Muscle layer of colon (tissue), 2 donors: ENCODE results near the gene LHFPL3.
"Not testable (repeated sequence)": the region's sequence is repeated elsewhere in the genome, so short reads cannot be mapped to it uniquely, and the experiment has no call there.

Experiments
- H3K27ac ChIP-seq: one replicate; pipeline ENCODE4 v1.7.0; 2013; ENCODE audit warnings: low read depth, mild to moderate bottlenecking, low read length, moderate library complexity
- H3K27me3 ChIP-seq, 2 donors: one replicate each; pipeline ENCODE4 v1.7.0; 2013; ENCODE audit warnings: low read length in 2 of 2, mild to moderate bottlenecking in 2 of 2; ENCODE audit not compliant: insufficient read depth in 2 of 2, control insufficient read depth in 1 of 2
- H3K36me3 ChIP-seq: one replicate; pipeline ENCODE4 v1.7.0; 2013; ENCODE audit warnings: mild to moderate bottlenecking, low read length; ENCODE audit not compliant: insufficient read depth
- H3K4me1 ChIP-seq: one replicate; pipeline ENCODE4 v1.7.0; 2013; ENCODE audit warnings: mild to moderate bottlenecking, low read length; ENCODE audit not compliant: insufficient read depth
- H3K4me3 ChIP-seq, 2 donors: one replicate each; pipeline ENCODE4 v1.7.0; 2013; ENCODE audit warnings: low read length in 2 of 2, low read depth in 1 of 2, mild to moderate bottlenecking in 1 of 2, moderate library complexity in 1 of 2
- H3K9ac ChIP-seq: one replicate; pipeline ENCODE4 v1.7.0; 2013; ENCODE audit warnings: low read length
- H3K9me3 ChIP-seq: one replicate; pipeline ENCODE4 v1.7.0; 2013; ENCODE audit warnings: mild to moderate bottlenecking, low read length
- donor health status: abdominal sarcoma.
- donor health status: Adenocarcinoma of cecum.

Gene LHFPL3

DNA sequence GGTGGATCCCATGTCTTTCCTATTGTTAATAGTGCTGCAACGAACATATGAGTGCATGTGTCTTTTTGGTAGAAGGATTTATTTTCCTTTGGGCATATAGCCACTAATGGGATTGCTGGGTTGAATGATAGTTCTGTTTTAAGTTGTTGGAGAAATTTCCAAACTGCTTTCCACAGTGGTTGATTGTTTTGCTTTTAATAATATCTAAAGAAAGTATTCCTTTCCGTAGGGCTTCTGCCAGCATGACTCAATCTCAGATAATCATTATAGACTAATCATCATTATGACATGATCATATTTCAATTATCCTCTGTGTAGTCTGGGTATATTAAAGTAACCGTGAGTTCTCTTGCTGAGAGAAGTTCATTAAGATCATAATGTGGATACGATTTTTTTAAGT lies 575.4 kb downstream of the LHFPL3 start:
- H3K9me3 ChIP-seq = no peaks in the 10 kb centered on the region
- no peaks in the 10 kb centered on the region for H3K27me3 ChIP-seq
- H3K36me3 ChIP-seq = no peaks in the 10 kb centered on the region
- H3K27ac ChIP-seq = no peak overlapping the region
- no peak overlapping the region for H3K4me3 ChIP-seq
- H3K4me1 ChIP-seq = no peaks in the 10 kb centered on the region
- no peak overlapping the region for H3K9ac ChIP-seq

DNA sequence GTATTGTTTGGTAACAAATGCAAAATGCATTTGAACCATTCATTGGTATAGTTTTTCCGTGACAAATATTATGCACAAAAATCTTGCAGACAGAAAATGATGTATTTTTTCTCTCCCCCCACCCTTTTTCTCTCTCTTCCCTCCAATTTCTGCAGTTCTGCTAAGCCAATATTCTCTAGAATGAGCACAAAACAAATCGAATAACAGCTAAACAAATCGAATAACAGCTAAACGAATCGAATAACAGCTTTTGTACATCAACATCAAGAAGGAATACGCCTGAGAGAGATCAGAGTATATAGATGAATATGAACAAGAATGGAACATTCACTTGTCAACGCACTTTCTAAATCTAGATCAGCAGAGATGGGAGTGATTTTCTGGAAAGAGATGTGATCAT lies 577.6 kb downstream of the LHFPL3 start:
- no peak overlapping the region for H3K4me3 ChIP-seq
- H3K36me3 ChIP-seq = no peaks in the 10 kb centered on the region
- no peaks in the 10 kb centered on the region for H3K4me1 ChIP-seq
- H3K27me3 ChIP-seq = no peaks in the 10 kb centered on the region
- H3K9ac ChIP-seq = no peak overlapping the region
- no peak overlapping the region for H3K27ac ChIP-seq
- no peaks in the 10 kb centered on the region for H3K9me3 ChIP-seq

DNA sequence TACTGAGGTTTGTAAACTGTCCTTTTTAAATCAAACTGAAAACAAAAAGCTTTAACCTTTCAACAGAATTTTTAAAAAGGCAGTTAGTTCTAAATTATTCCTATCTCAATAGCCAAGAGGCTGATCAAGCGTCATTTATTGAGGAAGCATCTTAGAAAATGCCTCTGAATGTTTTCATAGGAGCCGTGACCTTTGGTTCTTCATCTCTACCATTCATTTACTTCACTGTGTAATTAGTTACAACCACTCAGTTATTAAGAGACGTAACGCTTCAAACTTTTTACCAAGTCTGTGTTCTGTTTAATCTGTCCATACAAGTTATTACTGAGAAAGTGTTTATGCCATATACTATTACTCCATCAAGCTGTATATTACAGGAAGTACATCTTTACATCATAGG lies 578.2 kb downstream of the LHFPL3 start:
- H3K4me1 ChIP-seq = no peaks in the 10 kb centered on the region
- H3K36me3 ChIP-seq = no peaks in the 10 kb centered on the region
- no peak overlapping the region for H3K4me3 ChIP-seq
- H3K9ac ChIP-seq = no peak overlapping the region
- H3K27ac ChIP-seq = no peak overlapping the region
- H3K9me3 ChIP-seq = no peaks in the 10 kb centered on the region
- no peaks in the 10 kb centered on the region for H3K27me3 ChIP-seq

DNA sequence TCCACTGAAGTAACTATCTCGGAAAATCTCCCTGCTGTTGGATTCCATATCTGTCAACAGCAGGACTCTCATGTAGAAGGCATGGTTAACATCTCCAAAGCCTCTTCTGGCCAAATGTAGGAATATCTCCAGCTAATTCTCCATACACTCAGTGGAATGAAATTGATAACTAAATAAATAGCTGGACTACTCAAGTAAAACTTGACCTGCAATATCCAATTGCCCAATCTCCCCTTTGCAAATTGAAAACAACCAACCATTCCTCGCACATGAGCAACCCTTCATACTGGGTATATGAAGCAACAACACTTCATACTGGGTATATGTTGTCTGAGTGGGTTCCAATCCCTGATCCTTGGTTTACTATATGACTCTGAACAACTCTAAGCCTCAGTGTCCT lies 580.2 kb downstream of the LHFPL3 start:
- Histone ChIP-seq H3K27ac (no peak overlapping the region), H3K9ac (no peak overlapping the region), H3K36me3 (no peaks in the 10 kb centered on the region), H3K4me3 (no peak overlapping the region), H3K27me3 (no peaks in the 10 kb centered on the region), H3K4me1 (no peaks in the 10 kb centered on the region), H3K9me3 (no peaks in the 10 kb centered on the region)

DNA sequence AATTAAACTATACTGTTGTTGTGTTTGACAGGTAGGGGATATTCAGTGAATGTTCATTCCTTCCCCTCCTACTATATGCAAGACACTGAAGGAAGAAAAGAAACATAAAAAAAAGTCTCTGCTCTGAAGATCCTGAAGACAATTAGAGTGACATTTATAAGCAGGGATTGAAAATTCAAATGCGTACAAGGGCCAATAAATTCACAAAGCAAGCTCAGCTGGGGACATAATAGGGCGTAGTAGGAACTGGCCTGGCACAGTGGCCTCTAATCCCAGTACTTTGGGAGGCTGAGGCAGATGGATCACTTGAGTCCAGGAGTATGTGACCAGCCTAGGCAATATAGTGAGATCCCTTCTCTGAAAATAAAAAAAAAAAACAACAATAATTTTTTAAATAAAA lies 580.7 kb downstream of the LHFPL3 start:
- no peaks in the 10 kb centered on the region for H3K9me3 ChIP-seq
- no peak overlapping the region for H3K9ac ChIP-seq
- H3K4me1 ChIP-seq = no peaks in the 10 kb centered on the region
- H3K4me3 ChIP-seq = no peak overlapping the region
- H3K27ac ChIP-seq = no peak overlapping the region
- H3K27me3 ChIP-seq = no peaks in the 10 kb centered on the region
- H3K36me3 ChIP-seq = no peaks in the 10 kb centered on the region

DNA sequence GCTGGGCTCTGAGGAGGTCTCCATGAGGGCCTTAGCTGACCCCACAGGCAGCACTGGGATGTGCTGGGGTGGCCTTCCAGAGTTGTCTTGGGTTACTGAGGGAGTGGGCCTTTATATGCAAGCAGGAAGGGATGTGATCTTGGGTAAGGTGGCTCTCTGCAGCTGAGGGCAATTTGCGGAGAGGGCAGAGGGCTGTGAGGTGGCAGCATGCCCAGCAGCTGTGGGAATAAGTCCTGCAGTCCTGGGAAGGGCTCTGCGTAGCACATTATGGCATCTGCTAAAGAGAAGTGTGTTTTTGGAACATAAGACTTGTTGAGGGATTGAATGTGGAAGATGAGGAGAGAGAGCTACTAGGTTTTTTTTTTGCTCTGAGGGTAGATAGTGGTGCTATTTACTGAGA lies 586.0 kb downstream of the LHFPL3 start:
- Histone ChIP-seq H3K4me3 (no peak overlapping the region), H3K9ac (no peak overlapping the region), H3K9me3 (no peaks in the 10 kb centered on the region)

DNA sequence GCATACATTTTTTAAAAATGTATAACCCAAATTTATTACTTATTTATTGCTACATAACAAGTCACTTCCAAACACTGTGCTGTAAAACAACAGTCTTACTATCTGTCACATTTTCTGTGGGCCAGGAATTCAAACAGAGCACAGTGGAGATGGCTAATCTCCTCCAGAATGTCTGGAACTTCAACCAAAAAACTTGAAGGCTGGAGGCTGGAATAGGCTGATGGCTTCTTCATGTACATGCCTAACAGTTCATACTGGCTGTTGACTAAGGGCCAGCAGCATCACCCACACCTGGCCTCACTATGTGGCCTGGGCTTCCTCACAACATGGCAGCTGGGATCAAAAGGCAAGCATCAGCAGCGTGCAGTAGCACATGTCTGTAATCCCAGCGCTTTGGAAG lies 593.2 kb downstream of the LHFPL3 start:
- Histone ChIP-seq H3K27me3 (no peaks in the 10 kb centered on the region), H3K27ac (no peak overlapping the region), H3K36me3 (no peaks in the 10 kb centered on the region), H3K9ac (no peak overlapping the region), H3K9me3 (no peaks in the 10 kb centered on the region), H3K4me3 (no peak overlapping the region), H3K4me1 (peaks cover 7% of the 10 kb centered on the region)

More for the DNA sequence above, 586.0 kb downstream of the LHFPL3 start:
- H3K4me1 ChIP-seq = no peaks in the 10 kb centered on the region
- H3K27me3 ChIP-seq = no peaks in the 10 kb centered on the region
- H3K27ac ChIP-seq = no peak overlapping the region
- H3K36me3 ChIP-seq = no peaks in the 10 kb centered on the region

DNA sequence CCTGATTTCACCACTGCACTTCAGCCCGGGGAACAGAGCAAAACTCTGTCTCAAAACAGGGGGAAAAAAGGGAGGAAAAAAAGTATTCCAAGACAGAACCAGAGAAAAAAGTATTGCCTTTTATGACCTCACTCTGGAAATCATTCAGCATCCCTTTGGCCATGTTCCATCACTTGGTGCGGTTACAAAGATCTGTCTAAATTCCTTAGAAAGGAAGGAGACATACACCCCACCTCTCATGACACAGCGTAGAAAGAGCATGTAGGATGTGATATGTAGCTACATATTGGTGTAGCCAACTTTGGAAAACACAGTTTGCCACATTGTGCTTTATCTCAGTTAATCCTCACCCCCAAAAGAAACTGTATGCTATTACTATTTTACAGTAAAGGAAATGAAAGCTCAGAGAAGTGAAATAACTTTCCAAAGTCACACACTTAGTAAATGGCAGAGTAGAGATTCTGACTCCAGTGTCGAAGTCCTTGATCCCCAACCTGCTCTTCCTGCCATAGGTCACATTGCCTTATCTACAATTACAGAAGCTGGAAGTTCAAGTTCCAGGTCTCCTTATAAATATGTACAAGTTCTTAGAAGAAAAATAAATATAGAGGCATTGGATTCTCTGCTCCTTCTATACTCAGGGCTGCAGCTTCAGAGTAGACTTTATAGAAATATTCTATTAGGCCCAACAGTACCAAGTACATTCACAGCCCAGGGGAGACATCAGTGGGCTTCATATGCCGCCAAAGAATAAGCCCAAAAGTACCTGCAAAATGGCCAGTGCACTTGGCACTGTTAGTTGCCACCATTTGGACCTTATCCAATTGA lies 594.0 kb downstream of the LHFPL3 start:
- Histone ChIP-seq H3K4me3 (no peak overlapping the region), H3K9me3 (no peaks in the 10 kb centered on the region), H3K36me3 (no peaks in the 10 kb centered on the region), H3K27me3 (no peaks in the 10 kb centered on the region), H3K4me1 (peaks cover 7% of the 10 kb centered on the region), H3K27ac (no peak overlapping the region), H3K9ac (no peak overlapping the region)

DNA sequence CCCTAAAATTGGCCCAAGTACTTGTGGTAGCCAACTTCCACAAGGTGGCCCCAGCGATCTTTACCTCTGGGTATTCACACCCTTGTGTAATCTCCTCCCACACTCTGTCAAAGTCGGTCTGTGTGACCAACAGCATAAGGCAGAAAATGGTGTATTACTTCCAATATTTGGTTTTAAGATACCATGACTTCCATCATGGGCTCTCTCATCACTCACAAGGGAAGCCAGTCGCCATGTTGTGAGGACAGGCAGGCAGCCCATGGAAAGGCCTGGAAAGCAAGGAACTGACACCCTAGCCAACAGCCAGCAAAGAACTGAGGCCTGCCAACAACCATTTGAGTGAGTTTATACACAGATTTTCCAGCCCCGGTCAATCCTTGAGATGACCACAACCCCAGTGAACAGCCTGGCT lies 594.6 kb downstream of the LHFPL3 start:
- Histone ChIP-seq H3K27ac (no peak overlapping the region), H3K9ac (no peak overlapping the region), H3K27me3 (no peaks in the 10 kb centered on the region), H3K9me3 (no peaks in the 10 kb centered on the region), H3K4me3 (no peak overlapping the region), H3K36me3 (no peaks in the 10 kb centered on the region), H3K4me1 (peaks cover 7% of the 10 kb centered on the region)

DNA sequence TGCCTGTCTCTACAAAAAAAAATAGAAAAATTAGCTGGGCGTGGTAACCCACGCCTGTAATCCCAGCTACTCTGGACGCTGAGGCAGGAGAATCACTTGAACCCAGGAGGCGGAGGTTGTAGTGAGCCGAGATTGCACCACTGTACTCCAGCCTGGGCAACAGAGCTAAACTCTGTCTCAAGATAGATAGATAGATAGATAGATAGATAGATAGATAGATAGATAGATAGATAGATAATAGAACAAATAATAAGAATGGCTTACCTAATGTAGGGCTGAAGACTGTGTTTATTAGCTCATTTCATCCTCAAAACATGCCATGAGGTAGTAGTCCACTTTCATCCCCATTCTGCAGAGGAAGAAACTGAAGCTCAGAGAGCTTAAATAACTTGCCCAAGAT lies 597.8 kb downstream of the LHFPL3 start:
- not testable (repeated sequence) for H3K4me1 ChIP-seq, H3K36me3 ChIP-seq, H3K9me3 ChIP-seq, H3K4me3 ChIP-seq, H3K27me3 ChIP-seq, H3K27ac ChIP-seq, H3K9ac ChIP-seq

DNA sequence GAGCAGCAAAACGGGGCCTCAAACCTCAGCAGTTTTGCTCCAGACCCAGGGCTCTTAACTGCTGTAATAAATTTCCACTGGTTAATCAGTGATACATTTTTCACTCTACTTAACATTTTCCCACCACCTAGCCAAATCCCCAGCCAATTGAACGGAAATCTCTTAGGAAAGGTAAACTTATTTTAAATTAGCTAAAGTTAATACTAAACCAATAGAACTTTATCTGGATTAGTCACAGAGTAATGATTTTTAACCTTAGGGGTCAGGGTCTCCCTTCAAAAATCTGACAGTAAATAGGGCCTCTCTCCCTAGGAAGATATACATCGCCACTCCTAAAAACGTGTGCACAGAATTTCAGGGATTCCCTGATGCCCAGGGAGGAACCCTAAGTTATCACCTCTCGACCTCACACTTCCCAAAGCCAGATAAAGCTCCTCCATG lies 598.2 kb downstream of the LHFPL3 start:
- H3K27me3 ChIP-seq = no peaks in the 10 kb centered on the region
- H3K4me3 ChIP-seq = no peak overlapping the region
- H3K9me3 ChIP-seq = no peaks in the 10 kb centered on the region
- no peaks in the 10 kb centered on the region for H3K36me3 ChIP-seq
- H3K4me1 ChIP-seq = peaks cover 7% of the 10 kb centered on the region
- no peak overlapping the region for H3K27ac ChIP-seq
- no peak overlapping the region for H3K9ac ChIP-seq

DNA sequence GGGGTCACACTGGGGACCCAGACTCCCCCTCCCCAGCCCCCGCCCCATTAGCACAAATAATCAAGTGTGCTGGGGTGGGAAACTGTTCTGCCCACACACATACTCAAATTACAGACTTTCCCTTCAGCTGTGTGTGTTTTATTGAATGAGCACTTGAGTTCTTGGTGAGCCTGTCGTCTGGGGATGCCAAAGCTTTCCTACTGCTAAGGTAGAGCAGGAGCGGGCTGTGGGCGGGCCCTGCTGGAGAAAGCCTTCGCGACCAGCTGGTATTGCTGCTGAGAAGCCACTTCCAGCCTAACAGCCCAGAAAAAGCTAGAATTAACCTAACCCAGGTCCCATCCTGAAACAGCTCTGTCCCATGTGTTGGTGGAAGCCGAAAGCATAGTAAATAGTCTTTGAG lies 598.7 kb downstream of the LHFPL3 start:
- Histone ChIP-seq H3K27me3 (no peaks in the 10 kb centered on the region), H3K9me3 (no peaks in the 10 kb centered on the region), H3K4me1 (peaks cover 7% of the 10 kb centered on the region), H3K27ac (no peak overlapping the region), H3K36me3 (no peaks in the 10 kb centered on the region), H3K4me3 (no peak overlapping the region), H3K9ac (no peak overlapping the region)
